Lung (tissue), 12 donors: ENCODE measurements around the gene TSTD1. TPM values are rescaled to one million over a fixed set of nuclear protein-coding genes. Genes with fewer than 3 reads are reported as not detected.
A peak's percentile ranks its signal among the peaks of the same experiment; 100 is the strongest.
"Not testable (repeated sequence)": the region's sequence is repeated elsewhere in the genome, so short reads cannot be mapped to it uniquely, and the experiment has no call there.

Source experiments
- ATAC-seq: fragments of 200-7000 bp; cut with Tn5 transposase; one replicate; pipeline ENCODE4 v1.9.1; 2020; ENCODE audit warnings: moderate number of reproducible peaks; ENCODE audit not compliant: insufficient read depth, low FRiP score
- DNase-seq, 3 donors: peaks; one replicate each; pipeline ENCODE4 v3.0.0-alpha.2; 2013 to 2017
- H3K27ac ChIP-seq, 2 donors: one replicate each; pipeline ENCODE4 v1.5.1; 2013; ENCODE audit warnings: mild to moderate bottlenecking in 2 of 2, moderate library complexity in 2 of 2, control low read depth in 1 of 2, inconsistent platforms in 1 of 2, low read depth in 1 of 2, low read length in 1 of 2
- H3K27me3 ChIP-seq, 3 donors: one replicate each; pipeline ENCODE4 v1.5.1; 2013; ENCODE audit warnings: low read length in 2 of 3; ENCODE audit not compliant: control insufficient read depth in 3 of 3, insufficient read depth in 3 of 3
- H3K36me3 ChIP-seq, 4 donors: one replicate each; pipeline ENCODE4 v1.5.1; 2013; ENCODE audit warnings: low read length in 4 of 4, mild to moderate bottlenecking in 1 of 4, moderate library complexity in 1 of 4; ENCODE audit not compliant: control insufficient read depth in 4 of 4, insufficient read depth in 4 of 4
- H3K4me1 ChIP-seq, 5 donors: one replicate each; pipeline ENCODE4 v1.5.1; 2013; ENCODE audit warnings: low read length in 5 of 5, mild to moderate bottlenecking in 2 of 5, moderate library complexity in 1 of 5; ENCODE audit not compliant: control insufficient read depth in 5 of 5, insufficient read depth in 5 of 5
- H3K4me3 ChIP-seq: one replicate; pipeline ENCODE4 v1.5.1; 2013; ENCODE audit warnings: mild to moderate bottlenecking, control low read depth, moderate library complexity
- H3K9ac ChIP-seq, 2 donors: one replicate each; pipeline ENCODE4 v1.5.1; 2013; ENCODE audit warnings: low read length in 2 of 2, control low read depth in 1 of 2; ENCODE audit not compliant: insufficient read depth in 1 of 2
- H3K9me3 ChIP-seq, 4 donors: one replicate each; pipeline ENCODE4 v1.5.1; 2013; ENCODE audit warnings: low read length in 3 of 4, mild to moderate bottlenecking in 1 of 4, moderate library complexity in 1 of 4; ENCODE audit not compliant: control insufficient read depth in 4 of 4, insufficient read depth in 3 of 4
- CTCF ChIP-seq: IDR thresholded peaks from 2 replicates; pipeline ENCODE4 v1.5.1; 2012; ENCODE audit warnings: mild to moderate bottlenecking; ENCODE audit errors: control extremely low read depth, extremely low read depth
- WGBS, 2 donors: extraction: QIAGEN DNeasy Blood & Tissue Kit; methylation state at CpG; one replicate each; pipeline ENCODE4 v1.1.7; 2013; 5-methylcytosine and 5-hydroxymethylcytosine counted together
- polyA plus RNA-seq, 2 donors: library from polyadenylated mRNA; stranded (reverse); fragments of 200-250 nt; gene quantifications; one replicate each; pipeline ENCODE4 v1.2.1, GENCODE V29; 2013
- total RNA-seq, 2 donors: library from RNA; depleted of rRNA in 1 of 2; stranded (reverse); fragments of >200 nt in 1 of 2; gene quantifications; one replicate each; pipeline ENCODE4 v1.2.1, GENCODE V29; 2014 to 2021
- donor health status: control.
- donor health status: control.
- donor health status: Bipolar disorder and iron deficiency.
- donor health status: healthy.
- donor health status: DM: yes; HTN: yes; CAD: no.

Gene TSTD1
- total and polyA plus RNA-seq, 4 donors = 43.2 to 187 (median 72.8) TPM

- peaks cover 0 to 28% (median 17%) of the 10 kb centered on the region in 5 donors for H3K4me1 ChIP-seq
- WGBS, 2 donors = 52% methylated on average over 1 of the region's 1 CpG
- ATAC-seq = not testable (repeated sequence)
These were observed 22.1 kb downstream of the TSTD1 start for GRCh38 chr1:161016683-161017082.

GRCh38 chr1:161013488-161014230, 25.1 kb downstream of the TSTD1 start:
- H3K9me3 ChIP-seq = no peaks in the 10 kb centered on the region
- H3K4me3 ChIP-seq = no peak overlapping the region
- TF ChIP-seq CTCF = no peak
- DNase-seq = peak; percentile 86 to 94 (median 92)
- no peaks in the 10 kb centered on the region for H3K27me3 ChIP-seq
- ATAC-seq = peak; percentile 77
- 3 to 9% methylated on average over 15 of the region's 15 CpGs for WGBS, 2 donors
- peaks cover 4 to 24% (median 12%) of the 10 kb centered on the region in 5 donors for H3K4me1 ChIP-seq
- no peaks in the 10 kb centered on the region for H3K36me3 ChIP-seq
- H3K9ac ChIP-seq = peak overlapping the region in 1 of 2 donors; percentile 68
- peak overlapping the region; percentile 65 to 91 for H3K27ac ChIP-seq

More at GRCh38 chr1:161016683-161017082, 22.1 kb downstream of the TSTD1 start:
- not testable (repeated sequence) for DNase-seq, H3K27ac ChIP-seq, H3K4me3 ChIP-seq, H3K9ac ChIP-seq, H3K36me3 ChIP-seq, H3K9me3 ChIP-seq
- H3K27me3 ChIP-seq = peaks cover 0 to 19% (median 15%) of the 10 kb centered on the region in 3 donors

GRCh38 chr1:161013131-161013487, 25.7 kb downstream of the TSTD1 start:
- Histone ChIP-seq H3K27ac (peak overlapping the region; percentile 65 to 91), H3K4me3 (no peak overlapping the region), H3K9ac (no peak overlapping the region), H3K36me3 (no peaks in the 10 kb centered on the region), H3K27me3 (no peaks in the 10 kb centered on the region), H3K4me1 (peaks cover 4 to 26% (median 12%) of the 10 kb centered on the region in 5 donors), H3K9me3 (no peaks in the 10 kb centered on the region)
- no peak for DNase-seq
- ATAC-seq = no peak
- TF ChIP-seq CTCF = no peak

- H3K4me1 ChIP-seq = peaks cover 4 to 26% (median 14%) of the 10 kb centered on the region in 5 donors
- H3K9ac ChIP-seq = no peak overlapping the region
- 85 to 86% methylated on average over 3 of the region's 3 CpGs for WGBS, 2 donors
- TF ChIP-seq CTCF = no peak
- DNase-seq (no peak), ATAC-seq (no peak)
- no peak overlapping the region for H3K4me3 ChIP-seq
- H3K27ac ChIP-seq = peak overlapping the region in 1 of 2 donors; percentile 89
- no peaks in the 10 kb centered on the region for H3K36me3 ChIP-seq
- no peaks in the 10 kb centered on the region for H3K9me3 ChIP-seq
- no peaks in the 10 kb centered on the region for H3K27me3 ChIP-seq
These were observed 26.3 kb downstream of the TSTD1 start for GRCh38 chr1:161012420-161012819.
